CD14-positive monocyte (primary cell): ENCODE data around the gene FGGY. TPM values are rescaled to one million over a fixed set of nuclear protein-coding genes. Genes with fewer than 3 reads are reported as not detected.

ENCODE experiments used
- DNase-seq, 3 donors: peaks; one replicate each; pipeline ENCODE4 v3.0.0-alpha.2; 2011 to 2022
- H2AFZ ChIP-seq: 2 replicates; pipeline ENCODE4 v1.6.0; 2012; ENCODE audit warnings: mild to moderate bottlenecking, low read depth, low read length, inconsistent platforms; ENCODE audit not compliant: insufficient read depth, poor library complexity, severe bottlenecking
- H3K27ac ChIP-seq, 2 donors: 1 replicate in 1 of 2; 2 replicates in 1 of 2; pipeline ENCODE4 v1.5.1; 2012 to 2013; ENCODE audit warnings: low read length in 2 of 2, control low read depth in 1 of 2, inconsistent platforms in 1 of 2, low read depth in 1 of 2, mild to moderate bottlenecking in 1 of 2
- H3K27me3 ChIP-seq, 2 donors: one replicate each; pipeline versions ENCODE4 v1.6.0 to v1.6.1; 2011 to 2013; ENCODE audit warnings: low read length in 2 of 2; ENCODE audit not compliant: control insufficient read depth in 2 of 2, insufficient read depth in 2 of 2
- H3K36me3 ChIP-seq, 2 donors: replicated peaks in 1 of 2; 1 replicate in 1 of 2; 2 replicates in 1 of 2; pipeline versions ENCODE4 v1.5.1 to v1.6.1; 2012 to 2013; ENCODE audit warnings: low read length in 2 of 2, control low read depth in 1 of 2, inconsistent platforms in 1 of 2, mild to moderate bottlenecking in 1 of 2; ENCODE audit not compliant: insufficient read depth in 2 of 2, control insufficient read depth in 1 of 2
- H3K4me1 ChIP-seq, 2 donors: 1 replicate in 1 of 2; 2 replicates in 1 of 2; pipeline versions ENCODE4 v1.5.1 to v1.6.1; 2012 to 2013; ENCODE audit warnings: low read length in 2 of 2, control low read depth in 1 of 2, inconsistent platforms in 1 of 2, mild to moderate bottlenecking in 1 of 2, moderate library complexity in 1 of 2; ENCODE audit not compliant: insufficient read depth in 2 of 2, control insufficient read depth in 1 of 2
- H3K4me2 ChIP-seq: replicated peaks from 2 replicates; pipeline ENCODE3; 2012; ENCODE audit warnings: low read length, moderate library complexity, mild to moderate bottlenecking; ENCODE audit not compliant: poor library complexity, severe bottlenecking; ENCODE audit errors: extremely low read depth
- H3K4me3 ChIP-seq, 3 experiments: fragments of 200-600 bp in 1 of 3; sonication (generic) in 1 of 3; replicated peaks in 1 of 3; 1 replicate in 2 of 3; 2 replicates in 1 of 3; pipeline ENCODE4 v1.5.1; 2011 to 2013; ENCODE audit warnings: low read length in 3 of 3, mild to moderate bottlenecking in 3 of 3, control low read depth in 2 of 3, low read depth in 2 of 3, inconsistent platforms in 1 of 3, moderate library complexity in 1 of 3
- H3K79me2 ChIP-seq: 2 replicates; pipeline ENCODE4 v1.6.0; 2012; ENCODE audit warnings: mild to moderate bottlenecking, control low read depth, inconsistent platforms, low read length, moderate library complexity; ENCODE audit not compliant: insufficient read depth
- H3K9ac ChIP-seq: 2 replicates; pipeline ENCODE4 v1.6.0; 2017; ENCODE audit warnings: low read length, mild to moderate bottlenecking; ENCODE audit not compliant: insufficient read depth, poor library complexity, severe bottlenecking
- H3K9me3 ChIP-seq, 2 donors: replicated peaks in 1 of 2; 1 replicate in 1 of 2; 2 replicates in 1 of 2; pipeline versions ENCODE4 v1.5.1 to v1.6.1; 2012 to 2013; ENCODE audit warnings: low read length in 2 of 2, control low read depth in 1 of 2; ENCODE audit not compliant: control insufficient read depth in 1 of 2, insufficient read depth in 1 of 2
- H4K20me1 ChIP-seq: 2 replicates; pipeline ENCODE4 v1.6.0; 2012; ENCODE audit warnings: mild to moderate bottlenecking, low read length, control low read depth, moderate library complexity; ENCODE audit not compliant: insufficient read depth
- H3K27ac Mint-ChIP-seq, 7 donors: one replicate each; pipeline ENCODE4 v1.8.0; 2020; ENCODE audit warnings: mild to moderate bottlenecking in 7 of 7, mixed read lengths in 7 of 7, moderate library complexity in 6 of 7, inconsistent platforms in 2 of 7
- H3K27me3 Mint-ChIP-seq, 3 donors: one replicate each; pipeline ENCODE4 v1.8.0; 2021 to 2022; ENCODE audit warnings: low read depth in 3 of 3, mild to moderate bottlenecking in 3 of 3, mixed read lengths in 3 of 3, moderate library complexity in 3 of 3, inconsistent platforms in 1 of 3
- H3K36me3 Mint-ChIP-seq, 2 donors: one replicate each; pipeline ENCODE4 v1.8.0; 2020; ENCODE audit warnings: mixed read lengths in 2 of 2, inconsistent platforms in 1 of 2, mild to moderate bottlenecking in 1 of 2
- H3K4me1 Mint-ChIP-seq: one replicate; pipeline ENCODE4 v1.8.0; 2020; ENCODE audit warnings: mild to moderate bottlenecking, mixed read lengths
- H3K4me3 Mint-ChIP-seq, 2 donors: one replicate each; pipeline ENCODE4 v1.8.0; 2020; ENCODE audit warnings: mild to moderate bottlenecking in 2 of 2, mixed read lengths in 2 of 2, moderate library complexity in 1 of 2
- H3K9me3 Mint-ChIP-seq, 7 donors: one replicate each; pipeline ENCODE4 v1.8.0; 2020 to 2022; ENCODE audit warnings: mixed read lengths in 7 of 7, mild to moderate bottlenecking in 6 of 7, moderate library complexity in 6 of 7, inconsistent platforms in 2 of 7
- CTCF ChIP-seq: fragments of 200-600 bp; IDR thresholded peaks from one replicate; pipeline ENCODE4 v1.8.0; 2022; ENCODE audit warnings: antibody characterized with exemption, mild to moderate bottlenecking
- WGBS: methylation state at CpG from one replicate; pipeline ENCODE4 v1.1.5; 2013; ENCODE audit warnings: missing lambda C conversion rate; ENCODE audit not compliant: insufficient coverage; 5-methylcytosine and 5-hydroxymethylcytosine counted together
- intact Hi-C, 2 donors: fragments of 100-400 bp; cut with micrococcal nuclease; formaldehyde crosslinking; loops; one replicate each; pipeline versions ENCODE4 v1.15.0 to v1.15.1; 2023
- polyA plus RNA-seq, 3 donors: library from polyadenylated mRNA; depleted of rRNA in 1 of 3; unstranded in 2 of 3; stranded (reverse) in 1 of 3; fragments of 300-500 nt in 2 of 3; fragments of >200 nt in 1 of 3; fragmentation: Illumina TruSeq in 2 of 3; gene quantifications; 1 replicate in 2 of 3; 2 replicates in 1 of 3; pipeline ENCODE4 v1.2.3, GENCODE V29; 2012 to 2021

FGGY gene
- polyA plus RNA-seq, 3 donors = 2.3 to 4.3 (median 2.9) TPM

DNA sequence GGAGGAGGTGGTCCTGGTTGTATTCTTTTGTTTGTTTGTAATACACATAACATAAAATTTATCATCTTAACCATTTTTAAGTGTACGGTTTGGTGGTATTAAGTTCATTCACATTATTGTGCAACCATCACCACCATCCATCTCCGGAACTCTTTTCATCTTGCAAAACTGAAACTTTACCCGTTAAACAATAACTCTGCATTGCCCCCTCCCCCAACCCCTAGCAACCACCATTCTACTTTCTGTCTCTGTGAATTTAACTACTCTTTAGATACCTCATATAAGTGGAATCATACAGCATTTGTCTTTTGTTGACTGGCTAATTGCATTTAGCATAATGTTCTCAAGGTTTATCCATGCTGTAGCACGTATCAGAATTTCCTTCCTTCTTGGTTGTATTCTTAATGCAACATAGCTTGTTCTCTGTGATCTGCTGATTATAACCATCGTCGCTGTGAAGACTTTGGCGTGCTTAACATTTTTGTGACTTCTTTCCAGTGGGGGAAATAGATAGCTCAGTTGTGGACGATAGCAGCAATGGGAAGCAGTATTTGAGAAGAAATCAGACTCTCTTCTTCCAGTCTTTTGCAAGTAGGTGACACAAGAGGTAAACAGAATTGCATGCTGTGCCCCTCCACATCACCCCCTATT lies 400.4 kb downstream of the FGGY start:
- Mint-ChIP-seq H3K9me3 (peaks cover 0 to 3% (median 2%) of the 10 kb centered on the region in 7 donors), H3K4me3 (peak overlapping the region; percentile 49 to 83), H3K4me1 (peaks cover 54% of the 10 kb centered on the region), H3K36me3 (no peaks in the 10 kb centered on the region), H3K27me3 (no peaks in the 10 kb centered on the region), H3K27ac (peak overlapping the region; percentile 80 to 96 (median 91))
- H3K4me1 ChIP-seq = peaks cover 57 to 62% of the 10 kb centered on the region in 2 donors
- no peaks in the 10 kb centered on the region for H3K9me3 ChIP-seq
- WGBS = 0% methylated on average over 1 of the region's 8 CpGs
- peak overlapping the region; percentile 73 for H3K4me2 ChIP-seq
- H3K79me2 ChIP-seq = no peaks in the 10 kb centered on the region
- H4K20me1 ChIP-seq = no peaks in the 10 kb centered on the region
- intact Hi-C loops = loop anchor here (5.0 to 10.0 kb wide), 7 partner anchors 125 to 960 kb away; partner anchors contain the start of genes FGGY (in 2 of the 2) and JUN (in 1 of the 2)
- no peak for TF ChIP-seq CTCF
- peak overlapping the region; percentile 18 to 69 (median 54) for H3K4me3 ChIP-seq
- peak in 2 of 3 donors; percentile 33 to 62 for DNase-seq
- peak overlapping the region; percentile 44 for H2AFZ ChIP-seq
- H3K27ac ChIP-seq = peak overlapping the region; percentile 37 to 75
- no peaks in the 10 kb centered on the region for H3K27me3 ChIP-seq
- no peaks in the 10 kb centered on the region for H3K36me3 ChIP-seq
- peak overlapping the region; percentile 39 for H3K9ac ChIP-seq

GRCh38 chr1:59698386-59698785 lies 401.5 kb downstream of the FGGY start:
- H3K79me2 ChIP-seq = no peaks in the 10 kb centered on the region
- TF ChIP-seq CTCF = no peak
- WGBS = 0% methylated on average over 1 of the region's 4 CpGs
- DNase-seq = no peak
- no peak overlapping the region for H3K4me3 ChIP-seq
- Mint-ChIP-seq H3K27ac (peak overlapping the region; percentile 20 to 96 (median 76)), H3K9me3 (peaks cover 0 to 3% (median 2%) of the 10 kb centered on the region in 7 donors), H3K4me3 (no peak overlapping the region), H3K4me1 (peaks cover 48% of the 10 kb centered on the region), H3K27me3 (no peaks in the 10 kb centered on the region), H3K36me3 (no peaks in the 10 kb centered on the region)
- intact Hi-C loops = loop anchor here (5.0 to 10.0 kb wide), 7 partner anchors 126 to 961 kb away; partner anchors contain the start of genes FGGY (in 2 of the 2) and JUN (in 1 of the 2)
- H3K27ac ChIP-seq = peak overlapping the region in 1 of 2 donors; percentile 75
- H3K9me3 ChIP-seq = no peaks in the 10 kb centered on the region
- no peak overlapping the region for H2AFZ ChIP-seq
- H3K4me2 ChIP-seq = no peak overlapping the region
- no peaks in the 10 kb centered on the region for H3K36me3 ChIP-seq
- no peak overlapping the region for H3K9ac ChIP-seq
- H3K4me1 ChIP-seq = peaks cover 46 to 51% of the 10 kb centered on the region in 2 donors
- no peaks in the 10 kb centered on the region for H4K20me1 ChIP-seq
- no peaks in the 10 kb centered on the region for H3K27me3 ChIP-seq
